Stimulated activated CD4-positive, alpha-beta T cell treated with anti-CD3 and anti-CD28 coated beads, Interleukin-4, amount 100 ng/mL, for 1 hour (primary cell): ENCODE measurements around the gene MEIS2.

ENCODE experiments used
- DNase-seq: peaks from one replicate; pipeline ENCODE4 v3.0.0-alpha.2; 2020

MEIS2 gene

GRCh38 chr15:36863570-36863969, 236.8 kb downstream of the MEIS2 start:
- DNase-seq: no peak

- DNase-seq: no peak
These were observed 239.6 kb downstream of the MEIS2 start for GRCh38 chr15:36860792-36861191.

- DNase-seq: no peak
These were observed 241.9 kb downstream of the MEIS2 start for GRCh38 chr15:36858423-36858822.

- DNase-seq: no peak
These were observed 243.9 kb downstream of the MEIS2 start for GRCh38 chr15:36856339-36856973.

GRCh38 chr15:36850864-36851263, 249.5 kb downstream of the MEIS2 start:
- DNase-seq: no peak

GRCh38 chr15:36845270-36845669, 255.1 kb downstream of the MEIS2 start:
- DNase-seq: no peak

GRCh38 chr15:36844534-36844998, 255.8 kb downstream of the MEIS2 start:
- no peak for DNase-seq

- DNase-seq: no peak
These were observed 256.5 kb downstream of the MEIS2 start for GRCh38 chr15:36843822-36844221.

- DNase-seq: no peak
These were observed 259.2 kb downstream of the MEIS2 start for GRCh38 chr15:36841193-36841592.
